Suprapubic skin (tissue), 4 donors: ENCODE data around the gene PORCN. TPM values are rescaled to one million over a fixed set of nuclear protein-coding genes. Genes with fewer than 3 reads are reported as not detected.

Source experiments
- DNase-seq, 2 donors: peaks; one replicate each; pipeline ENCODE4 v3.0.0-alpha.2; 2019; ENCODE audit warnings: low spot score in 2 of 2
- H3K27ac ChIP-seq: fragments of 200-600 bp; sonication (generic); one replicate; pipeline ENCODE4 v1.5.1; 2019
- H3K27me3 ChIP-seq: fragments of 200-600 bp; sonication (generic); one replicate; pipeline ENCODE4 v1.5.1; 2019
- H3K36me3 ChIP-seq: fragments of 200-600 bp; sonication (generic); one replicate; pipeline ENCODE4 v1.5.1; 2019
- H3K4me1 ChIP-seq: fragments of 200-600 bp; sonication (generic); one replicate; pipeline ENCODE4 v1.5.1; 2019
- H3K4me3 ChIP-seq: fragments of 200-600 bp; sonication (generic); one replicate; pipeline ENCODE4 v1.5.1; 2019; ENCODE audit warnings: mild to moderate bottlenecking
- H3K9me3 ChIP-seq: fragments of 200-600 bp; sonication (generic); one replicate; pipeline ENCODE4 v1.5.1; 2019
- CTCF ChIP-seq, 2 donors: fragments of 200-600 bp in 1 of 2; fragments of 450-650 bp in 1 of 2; sonication (generic) in 1 of 2; IDR thresholded peaks; one replicate each; pipeline ENCODE4 v1.5.1; 2016 to 2019; ENCODE audit warnings: antibody characterized with exemption in 2 of 2, mild to moderate bottlenecking in 1 of 2, moderate library complexity in 1 of 2
- EP300 ChIP-seq: sonication (generic); formaldehyde crosslinking; IDR thresholded peaks from one replicate; pipeline ENCODE4 v1.6.1; 2017; ENCODE audit warnings: antibody characterized with exemption
- POLR2A ChIP-seq, 2 donors: fragments of 450-650 bp; IDR thresholded peaks; one replicate each; pipeline ENCODE4 v1.6.1; 2017; ENCODE audit warnings: antibody characterized with exemption in 2 of 2, mild to moderate bottlenecking in 2 of 2, moderate library complexity in 2 of 2
- POLR2AphosphoS5 ChIP-seq, 3 donors: sonication (generic); formaldehyde crosslinking; IDR thresholded peaks; one replicate each; pipeline ENCODE4 v1.6.1; 2017; ENCODE audit warnings: antibody characterized with exemption in 3 of 3
- WGBS: methylation state at CpG from one replicate; pipeline ENCODE4 v1.1.5; 2018; 5-methylcytosine and 5-hydroxymethylcytosine counted together
- total RNA-seq, 4 donors: library from RNA; depleted of rRNA; stranded (reverse); fragments of >200 nt; gene quantifications; one replicate each; pipeline ENCODE4 v1.1.0, GENCODE V29; 2016

The PORCN gene
- total RNA-seq, 4 donors from 2014 or later = 16.7 to 34.5 (median 25.8) TPM

DNA sequence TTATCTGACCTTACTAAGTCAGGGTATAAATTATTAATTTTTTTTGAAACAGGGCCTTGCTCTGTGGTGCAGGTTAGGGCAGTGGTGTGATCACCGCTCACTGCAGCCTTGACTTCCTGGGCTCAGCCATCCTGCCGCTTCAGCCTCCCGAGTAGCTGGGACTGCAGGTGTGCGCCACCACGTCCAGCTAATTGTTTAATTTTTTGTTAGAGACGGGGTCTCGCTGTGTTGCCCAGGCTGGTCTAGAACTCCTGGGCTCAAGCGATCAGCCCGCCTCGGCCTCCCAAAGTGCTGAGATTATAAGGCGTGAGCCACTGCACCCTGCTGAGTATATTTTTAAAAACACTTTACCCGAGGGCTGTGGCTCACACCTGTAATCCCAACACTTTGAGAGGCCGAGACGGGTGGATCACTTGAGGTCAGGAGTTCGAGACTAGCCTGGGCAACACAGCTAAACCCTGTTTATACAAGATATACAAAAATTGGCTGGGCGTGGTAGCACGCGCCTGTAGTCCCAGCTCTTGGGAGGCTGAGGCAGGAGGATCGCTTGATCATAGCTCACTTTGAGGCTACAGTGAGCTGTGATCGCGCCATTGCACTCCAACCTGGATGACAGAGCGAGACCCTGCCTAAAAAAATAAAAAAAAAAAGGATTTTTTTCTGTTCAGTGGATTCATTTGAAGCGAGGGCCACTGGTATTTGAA lies 30.0 kb downstream of the PORCN start:
- 83% methylated on average over 23 of the region's 23 CpGs for WGBS
- H3K4me3 ChIP-seq = peak overlapping the region; percentile 66
- TF ChIP-seq POLR2AphosphoS5 (IDR thresholded peaks at IDR 0.05) = no peak
- no peak for TF ChIP-seq EP300
- TF ChIP-seq CTCF (IDR thresholded peaks at IDR 0.05) = no peak
- no peak for TF ChIP-seq POLR2A (IDR thresholded peaks at IDR 0.05)
- H3K27me3 ChIP-seq = no peaks in the 10 kb centered on the region
- peaks cover 9% of the 10 kb centered on the region for H3K4me1 ChIP-seq
- no peaks in the 10 kb centered on the region for H3K9me3 ChIP-seq
- DNase-seq = no peak
- peak overlapping the region; percentile 93 for H3K27ac ChIP-seq
- H3K36me3 ChIP-seq = no peaks in the 10 kb centered on the region

DNA sequence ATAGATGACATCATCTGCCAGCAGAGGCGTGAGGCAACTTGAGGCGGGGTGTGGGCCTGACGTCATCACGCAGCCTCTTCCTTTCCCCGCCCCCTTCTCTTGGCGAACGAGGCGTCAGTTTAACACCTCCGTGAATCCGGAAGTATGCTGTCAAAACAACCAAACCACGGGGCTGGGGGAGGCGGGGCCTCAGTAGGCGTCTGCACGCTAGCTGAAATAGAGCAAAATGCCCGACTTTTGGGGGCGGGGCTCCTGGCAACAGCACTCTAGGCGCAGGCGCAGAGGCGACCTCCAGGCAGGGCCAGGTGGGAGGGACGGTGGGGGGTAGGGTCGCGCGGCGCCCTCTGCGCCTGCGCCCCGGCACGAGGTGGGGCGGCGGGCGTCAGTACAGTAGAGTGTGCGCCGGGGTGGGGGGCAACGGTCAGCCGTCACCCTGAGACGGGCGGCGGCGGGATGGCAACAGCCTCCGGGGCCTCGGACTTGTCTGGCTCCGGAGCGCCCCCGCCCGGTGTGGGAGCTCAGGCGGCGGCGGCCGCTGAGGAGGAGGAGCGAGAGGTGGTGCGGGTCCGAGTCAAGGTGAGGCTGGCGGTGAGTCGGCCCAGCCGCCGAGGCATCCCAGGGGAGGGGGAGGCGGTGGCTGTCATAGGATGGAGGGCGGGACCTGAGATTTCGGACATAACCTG lies 30.7 kb downstream of the PORCN start, which contains the start of gene TBC1D25:
Gene TBC1D25 (plus strand): TSS at position 370 of the 683 bp plus-strand sequence. CDS start 84 bp downstream, at position 454.
- Histone ChIP-seq H3K27ac (peak within 1 kb of the TSS; percentile 93), H3K4me1 (peaks cover 9% of the 10 kb centered on the region), H3K4me3 (peak within 1 kb of the TSS; percentile 66), H3K36me3 (peaks cover 2% of the 10 kb centered on the region), H3K27me3 (no peaks in the 10 kb centered on the region), H3K9me3 (no peaks in the 10 kb centered on the region)
- peak; percentile 97 to 98 for DNase-seq
- TF ChIP-seq EP300 (no peak), POLR2A (IDR thresholded peaks at IDR 0.05) (peak in 1 of 2 donors; percentile 32), POLR2AphosphoS5 (IDR thresholded peaks at IDR 0.05) (peak in 1 of 3 donors; percentile 63), CTCF (IDR thresholded peaks at IDR 0.05) (peak in 1 of 2 donors; percentile 38)
- 52% methylated on average over 59 of the region's 59 CpGs for WGBS

GRCh38 chrX:48540028-48540375 lies 31.2 kb downstream of the PORCN start:
- Histone ChIP-seq H3K27me3 (no peaks in the 10 kb centered on the region), H3K9me3 (no peaks in the 10 kb centered on the region), H3K4me1 (peaks cover 9% of the 10 kb centered on the region), H3K4me3 (peak overlapping the region; percentile 66), H3K36me3 (peaks cover 7% of the 10 kb centered on the region), H3K27ac (peak overlapping the region; percentile 93)
- 49% methylated on average over 12 of the region's 12 CpGs for WGBS
- no peak for DNase-seq
- no peak for TF ChIP-seq EP300
- TF ChIP-seq CTCF (IDR thresholded peaks at IDR 0.05) = no peak
- no peak for TF ChIP-seq POLR2AphosphoS5 (IDR thresholded peaks at IDR 0.05)
- no peak for TF ChIP-seq POLR2A (IDR thresholded peaks at IDR 0.05)

- H3K27me3 ChIP-seq = no peaks in the 10 kb centered on the region
- H3K4me1 ChIP-seq = peaks cover 9% of the 10 kb centered on the region
- DNase-seq = no peak
- TF ChIP-seq POLR2AphosphoS5 (IDR thresholded peaks at IDR 0.05) = no peak
- no peak for TF ChIP-seq EP300
- no peak for TF ChIP-seq CTCF (IDR thresholded peaks at IDR 0.05)
- TF ChIP-seq POLR2A (IDR thresholded peaks at IDR 0.05) = no peak
- no peaks in the 10 kb centered on the region for H3K9me3 ChIP-seq
- H3K36me3 ChIP-seq = peaks cover 9% of the 10 kb centered on the region
- 67% methylated on average over 7 of the region's 7 CpGs for WGBS
- peak overlapping the region; percentile 66 for H3K4me3 ChIP-seq
- H3K27ac ChIP-seq = peak overlapping the region; percentile 93
These were observed 31.7 kb downstream of the PORCN start for GRCh38 chrX:48540480-48540879.

DNA sequence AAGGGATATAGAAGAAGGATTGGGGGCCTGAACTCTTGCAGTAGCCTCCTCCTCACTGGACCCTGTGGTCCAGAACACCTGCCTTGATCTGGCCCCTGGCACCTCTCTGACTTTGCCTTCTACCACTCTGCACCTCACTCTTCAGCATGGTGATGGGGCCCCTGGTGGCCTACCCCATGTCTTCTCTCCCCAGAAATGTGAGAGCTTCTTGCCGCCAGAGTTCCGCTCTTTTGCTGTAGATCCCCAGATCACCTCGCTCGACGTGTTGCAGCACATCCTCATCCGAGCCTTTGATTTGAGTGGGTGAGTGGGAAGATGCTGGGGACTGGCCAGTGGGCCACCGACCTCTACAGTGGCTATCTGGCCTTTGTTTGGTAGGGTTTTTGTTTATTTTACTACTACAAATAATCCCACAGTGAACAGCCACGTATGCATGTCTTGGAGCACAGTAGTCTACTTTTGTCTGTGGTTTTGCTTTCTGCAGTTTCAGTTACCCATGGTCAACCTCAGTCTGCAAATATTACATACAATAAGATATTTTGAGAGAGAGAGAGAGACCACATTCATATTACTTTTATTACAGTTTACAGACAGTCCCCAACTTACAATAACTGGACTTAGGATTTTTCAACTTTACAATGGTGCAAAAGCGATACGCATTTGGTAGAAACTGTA lies 32.5 kb downstream of the PORCN start:
- no peaks in the 10 kb centered on the region for H3K9me3 ChIP-seq
- peaks cover 9% of the 10 kb centered on the region for H3K4me1 ChIP-seq
- H3K27ac ChIP-seq = no peak overlapping the region
- peaks cover 13% of the 10 kb centered on the region for H3K36me3 ChIP-seq
- TF ChIP-seq EP300 (no peak), POLR2A (IDR thresholded peaks at IDR 0.05) (no peak), CTCF (IDR thresholded peaks at IDR 0.05) (no peak), POLR2AphosphoS5 (IDR thresholded peaks at IDR 0.05) (no peak)
- WGBS = 79% methylated on average over 10 of the region's 10 CpGs
- H3K4me3 ChIP-seq = no peak overlapping the region
- DNase-seq = no peak
- H3K27me3 ChIP-seq = no peaks in the 10 kb centered on the region
